C4-2B (cell line): ENCODE results near the gene HAPLN3.

Experiments
- ZFX ChIP-seq: fragments of 450-650 bp; IDR thresholded peaks from 2 replicates; pipeline ENCODE4 v1.6.1; 2017
- TF ChIP-seq, protein P1 (sequence below): fragments of 450-650 bp; conservative IDR thresholded peaks from 2 replicates; pipeline ENCODE4 v1.5.1; 2017; ENCODE audit warnings: mild to moderate bottlenecking

DNA sequence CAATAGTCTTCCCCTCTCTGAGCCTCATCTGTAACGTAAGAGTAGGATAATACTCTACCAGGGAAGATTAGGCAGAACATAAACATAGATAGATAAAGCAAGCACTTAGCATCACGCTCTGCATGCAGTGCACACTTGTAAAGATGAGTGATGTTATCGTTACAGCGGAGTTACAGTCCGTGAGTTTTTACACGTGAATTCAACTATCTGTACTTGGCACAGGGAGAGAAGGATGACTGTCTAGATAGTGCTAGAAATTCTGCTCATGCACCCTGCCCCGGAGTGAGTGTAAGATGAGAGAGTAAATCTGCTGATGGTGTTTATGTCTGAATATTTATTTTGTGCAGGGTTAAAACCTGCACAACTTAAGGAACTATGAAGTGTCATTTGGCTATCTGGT, 35.8 kb downstream of the HAPLN3 start:
- TF ChIP-seq, protein P1, sequence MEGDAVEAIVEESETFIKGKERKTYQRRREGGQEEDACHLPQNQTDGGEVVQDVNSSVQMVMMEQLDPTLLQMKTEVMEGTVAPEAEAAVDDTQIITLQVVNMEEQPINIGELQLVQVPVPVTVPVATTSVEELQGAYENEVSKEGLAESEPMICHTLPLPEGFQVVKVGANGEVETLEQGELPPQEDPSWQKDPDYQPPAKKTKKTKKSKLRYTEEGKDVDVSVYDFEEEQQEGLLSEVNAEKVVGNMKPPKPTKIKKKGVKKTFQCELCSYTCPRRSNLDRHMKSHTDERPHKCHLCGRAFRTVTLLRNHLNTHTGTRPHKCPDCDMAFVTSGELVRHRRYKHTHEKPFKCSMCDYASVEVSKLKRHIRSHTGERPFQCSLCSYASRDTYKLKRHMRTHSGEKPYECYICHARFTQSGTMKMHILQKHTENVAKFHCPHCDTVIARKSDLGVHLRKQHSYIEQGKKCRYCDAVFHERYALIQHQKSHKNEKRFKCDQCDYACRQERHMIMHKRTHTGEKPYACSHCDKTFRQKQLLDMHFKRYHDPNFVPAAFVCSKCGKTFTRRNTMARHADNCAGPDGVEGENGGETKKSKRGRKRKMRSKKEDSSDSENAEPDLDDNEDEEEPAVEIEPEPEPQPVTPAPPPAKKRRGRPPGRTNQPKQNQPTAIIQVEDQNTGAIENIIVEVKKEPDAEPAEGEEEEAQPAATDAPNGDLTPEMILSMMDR, result no peak
- TF ChIP-seq ZFX, result no peak
